KMS-11 (cell line): ENCODE data around the gene ASH1L.

Experiments used
- H2AFZ ChIP-seq: fragments of 200-600 bp; sonication (generic); 2 replicates; pipeline ENCODE4 v1.6.1; 2016; ENCODE audit warnings: antibody characterized with exemption, mixed run types, low read depth
- H3K27ac ChIP-seq: fragments of 200-600 bp; sonication (generic); 2 replicates; pipeline ENCODE4 v1.6.1; 2016; ENCODE audit warnings: mild to moderate bottlenecking, mixed run types
- H3K27me3 ChIP-seq: fragments of 200-600 bp; sonication (generic); 2 replicates; pipeline ENCODE4 v1.6.1; 2017; ENCODE audit warnings: mild to moderate bottlenecking, low read depth, mixed run types, moderate library complexity; ENCODE audit not compliant: insufficient read depth
- H3K36me3 ChIP-seq: fragments of 200-600 bp; sonication (generic); 2 replicates; pipeline ENCODE4 v1.6.1; 2017; ENCODE audit warnings: mild to moderate bottlenecking, mixed run types; ENCODE audit not compliant: insufficient read depth
- H3K4me1 ChIP-seq: fragments of 200-600 bp; sonication (generic); 2 replicates; pipeline ENCODE4 v1.6.1; 2016; ENCODE audit warnings: mild to moderate bottlenecking, low read depth, mixed run types; ENCODE audit not compliant: poor library complexity, severe bottlenecking
- H3K4me2 ChIP-seq: fragments of 200-600 bp; sonication (generic); 2 replicates; pipeline ENCODE4 v1.7.0; 2016; ENCODE audit warnings: mild to moderate bottlenecking, mixed run types
- H3K4me3 ChIP-seq: fragments of 200-600 bp; sonication (generic); IDR thresholded peaks from 2 replicates; pipeline ENCODE4 v1.6.1; 2017; ENCODE audit warnings: low read depth, low read length, mixed read lengths; ENCODE audit not compliant: insufficient read depth
- H3K79me2 ChIP-seq: fragments of 200-600 bp; sonication (generic); 2 replicates; pipeline ENCODE4 v1.6.1; 2016; ENCODE audit warnings: low read depth, mixed run types; ENCODE audit not compliant: insufficient read depth
- H3K9ac ChIP-seq: fragments of 200-600 bp; sonication (generic); 2 replicates; pipeline ENCODE4 v1.6.1; 2016; ENCODE audit warnings: mild to moderate bottlenecking, mixed run types
- H4K20me1 ChIP-seq: fragments of 200-600 bp; sonication (generic); 2 replicates; pipeline ENCODE4 v1.6.1; 2016; ENCODE audit warnings: mild to moderate bottlenecking, mixed run types; ENCODE audit not compliant: insufficient read depth
- CTCF ChIP-seq: fragments of 200-600 bp; sonication (generic); conservative IDR thresholded peaks from 2 replicates; pipeline ENCODE4 v1.6.1; 2017; ENCODE audit warnings: low read depth, mild to moderate bottlenecking, antibody characterized with exemption, low read length, moderate library complexity, mixed read lengths

ASH1L gene

GRCh38 chr1:155553349-155553748, 9.3 kb downstream of the ASH1L start:
- Histone ChIP-seq H3K4me2 (no peak overlapping the region), H4K20me1 (peaks cover 75% of the 10 kb centered on the region), H2AFZ (no peak overlapping the region), H3K79me2 (peaks cover 99% of the 10 kb centered on the region), H3K27ac (no peak overlapping the region), H3K27me3 (no peaks in the 10 kb centered on the region), H3K36me3 (peaks cover 19% of the 10 kb centered on the region; the same call in 1 of the 2 replicates), H3K4me3 (no peak overlapping the region), H3K9ac (no peak overlapping the region), H3K4me1 (peaks cover 38% of the 10 kb centered on the region)
- TF ChIP-seq CTCF, result no peak

- Histone ChIP-seq H3K9ac (no peak overlapping the region), H3K4me2 (no peak overlapping the region), H3K4me1 (peaks cover 34% of the 10 kb centered on the region), H3K79me2 (peaks cover 100% of the 10 kb centered on the region), H3K36me3 (peaks cover 7% of the 10 kb centered on the region; the same call in 1 of the 2 replicates), H2AFZ (no peak overlapping the region), H3K27ac (no peak overlapping the region), H4K20me1 (peaks cover 75% of the 10 kb centered on the region), H3K4me3 (no peak overlapping the region), H3K27me3 (no peaks in the 10 kb centered on the region)
- no peak for TF ChIP-seq CTCF
These were observed 13.9 kb downstream of the ASH1L start for GRCh38 chr1:155548706-155549105.

GRCh38 chr1:155540000-155540874, 22.4 kb downstream of the ASH1L start:
- Histone ChIP-seq H3K27ac (peak overlapping the region; percentile 4; the same call in 1 of the 2 replicates), H3K4me1 (peaks cover 73% of the 10 kb centered on the region), H3K4me2 (no peak overlapping the region; the same call in 1 of the 2 replicates), H2AFZ (no peak overlapping the region), H3K79me2 (peaks cover 99% of the 10 kb centered on the region), H3K9ac (no peak overlapping the region), H3K27me3 (no peaks in the 10 kb centered on the region), H3K4me3 (no peak overlapping the region), H4K20me1 (peaks cover 73% of the 10 kb centered on the region), H3K36me3 (no peaks in the 10 kb centered on the region)
- TF ChIP-seq CTCF, result no peak

GRCh38 chr1:155537193-155537592, 25.4 kb downstream of the ASH1L start:
- Histone ChIP-seq H3K9ac (no peak overlapping the region), H2AFZ (no peak overlapping the region), H3K4me3 (no peak overlapping the region), H3K4me2 (no peak overlapping the region), H3K4me1 (peaks cover 55% of the 10 kb centered on the region), H3K36me3 (no peaks in the 10 kb centered on the region), H4K20me1 (peaks cover 82% of the 10 kb centered on the region), H3K79me2 (peaks cover 98% of the 10 kb centered on the region), H3K27ac (no peak overlapping the region), H3K27me3 (no peaks in the 10 kb centered on the region)
- no peak for TF ChIP-seq CTCF
